Esophagus squamous epithelium (tissue), 5 donors: Measurements from ENCODE around the gene ZNF385B. TPM values are rescaled to one million over a fixed set of nuclear protein-coding genes. Genes with fewer than 3 reads are reported as not detected.

Source experiments
- DNase-seq: peaks from one replicate; lab custom pipeline; 2025; lab: John Stamatoyannopoulos, UW
- H3K27ac ChIP-seq, 4 donors: fragments of 200-600 bp; sonication (generic); one replicate each; pipeline ENCODE4 v1.5.1; 2016 to 2019; ENCODE audit warnings: mild to moderate bottlenecking in 1 of 4
- H3K27me3 ChIP-seq, 4 donors: fragments of 200-600 bp; sonication (generic); 1 replicate in 3 of 4; 2 replicates in 1 of 4; pipeline versions ENCODE4 v1.5.1 to v1.6.0; 2017 to 2021; ENCODE audit warnings: antibody characterized with exemption in 1 of 4
- H3K36me3 ChIP-seq, 3 donors: fragments of 200-600 bp; sonication (generic); one replicate each; pipeline ENCODE4 v1.5.1; 2016 to 2019
- H3K4me1 ChIP-seq, 3 donors: fragments of 200-600 bp; sonication (generic); one replicate each; pipeline ENCODE4 v1.5.1; 2017 to 2019
- H3K4me3 ChIP-seq, 4 donors: fragments of 200-600 bp; sonication (generic); 1 replicate in 3 of 4; 2 replicates in 1 of 4; pipeline ENCODE4 v1.5.1; 2016 to 2019; ENCODE audit warnings: mild to moderate bottlenecking in 2 of 4, moderate library complexity in 1 of 4
- H3K9me3 ChIP-seq, 3 donors: fragments of 200-600 bp; sonication (generic); one replicate each; pipeline ENCODE4 v1.5.1; 2016 to 2019
- CTCF ChIP-seq, 6 experiments: fragments of 450-650 bp in 4 of 6; fragments of 200-600 bp in 2 of 6; sonication (generic) in 2 of 6; IDR thresholded peaks; one replicate each; pipeline ENCODE4 v1.5.1; 2016 to 2019; ENCODE audit warnings: antibody characterized with exemption in 6 of 6, mild to moderate bottlenecking in 4 of 6, moderate library complexity in 4 of 6
- POLR2A ChIP-seq, 4 donors: fragments of 450-650 bp; IDR thresholded peaks; one replicate each; pipeline ENCODE4 v1.6.1; 2017; ENCODE audit warnings: antibody characterized with exemption in 4 of 4, mild to moderate bottlenecking in 4 of 4, moderate library complexity in 3 of 4
- WGBS, 2 donors: methylation state at CpG; one replicate each; pipeline ENCODE4 v1.1.5; 2018; 5-methylcytosine and 5-hydroxymethylcytosine counted together
- intact Hi-C: fragments of 100-400 bp; cut with DNase I; formaldehyde crosslinking; loops from one replicate; pipeline ENCODE4 v1.15.0; 2022
- total RNA-seq, 4 donors: library from RNA; depleted of rRNA; stranded (reverse); fragments of >200 nt; gene quantifications; one replicate each; pipeline ENCODE4 v1.1.0, GENCODE V29; 2016
- donor health status: DM: yes; HTN: yes; CAD: no.

The ZNF385B gene
- total RNA-seq, 4 donors from 2014 or later = 0.44 to 3.1 (median 0.44) TPM; not detected in 1

DNA sequence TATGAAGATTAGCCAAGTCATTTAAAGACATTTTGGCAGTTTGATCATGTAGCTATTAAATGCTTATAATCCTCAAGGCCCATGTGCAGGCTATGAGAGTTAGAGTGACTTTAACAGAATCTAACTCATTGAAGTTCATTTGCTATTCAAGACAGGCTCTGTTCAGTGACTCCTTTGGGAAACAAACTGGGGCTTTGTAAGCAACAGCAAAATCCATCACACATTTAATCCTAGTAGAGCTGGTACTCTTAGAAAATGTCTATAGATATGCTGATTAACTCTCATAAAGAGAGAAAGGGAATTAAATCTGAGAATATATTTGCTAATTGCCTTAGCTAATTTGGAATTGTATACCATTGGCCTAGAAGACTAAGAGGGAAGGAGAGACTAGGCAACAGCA, 414.0 kb downstream of the ZNF385B start:
- H3K27me3 ChIP-seq = no peaks in the 10 kb centered on the region
- no peaks in the 10 kb centered on the region for H3K4me1 ChIP-seq
- H3K36me3 ChIP-seq = no peaks in the 10 kb centered on the region
- DNase-seq = no peak
- TF ChIP-seq CTCF (IDR thresholded peaks at IDR 0.05) = no peak
- no peak for TF ChIP-seq POLR2A (IDR thresholded peaks at IDR 0.05)
- no peaks in the 10 kb centered on the region for H3K9me3 ChIP-seq
- H3K27ac ChIP-seq = no peak overlapping the region
- intact Hi-C loops = no loop called here
- H3K4me3 ChIP-seq = no peak overlapping the region

- no peak for TF ChIP-seq POLR2A (IDR thresholded peaks at IDR 0.05)
- no peak for TF ChIP-seq CTCF (IDR thresholded peaks at IDR 0.05)
- no peaks in the 10 kb centered on the region for H3K4me1 ChIP-seq
- DNase-seq = no peak
- WGBS, 2 donors = 53 to 56% methylated on average over 1 of the region's 1 CpG
- no peaks in the 10 kb centered on the region for H3K27me3 ChIP-seq
- no peaks in the 10 kb centered on the region for H3K9me3 ChIP-seq
- H3K4me3 ChIP-seq = no peak overlapping the region
- H3K36me3 ChIP-seq = no peaks in the 10 kb centered on the region
- no peak overlapping the region for H3K27ac ChIP-seq
- intact Hi-C loops = no loop called here
Measured at GRCh38 chr2:179446476-179447141, 414.8 kb downstream of the ZNF385B start.

DNA sequence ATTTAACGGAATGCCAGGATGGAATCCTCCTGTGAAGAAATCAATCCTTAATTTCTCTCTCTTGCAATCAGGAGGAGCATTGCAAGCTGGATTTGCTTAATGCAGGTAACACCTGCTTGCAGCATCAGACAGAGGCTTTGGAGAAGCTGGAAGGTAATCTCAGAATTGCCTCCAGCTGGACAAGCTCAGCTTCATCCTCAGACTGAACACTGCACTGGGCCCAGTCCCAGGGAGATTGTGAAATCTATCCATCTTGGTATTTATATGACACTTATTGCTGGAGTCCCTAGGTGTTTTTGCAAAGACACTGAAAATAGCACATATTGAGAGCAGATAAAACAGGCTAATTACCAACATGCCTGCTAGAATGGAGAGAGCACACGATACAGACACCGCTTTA, 417.4 kb downstream of the ZNF385B start:
- H3K27ac ChIP-seq = no peak overlapping the region
- no peaks in the 10 kb centered on the region for H3K36me3 ChIP-seq
- TF ChIP-seq POLR2A (IDR thresholded peaks at IDR 0.05) (no peak), CTCF (IDR thresholded peaks at IDR 0.05) (no peak)
- H3K4me1 ChIP-seq = no peaks in the 10 kb centered on the region
- H3K4me3 ChIP-seq = no peak overlapping the region
- DNase-seq = no peak
- WGBS, 2 donors = 71 to 94% methylated on average over 3 of the region's 3 CpGs
- intact Hi-C loops = no loop called here
- H3K27me3 ChIP-seq = no peaks in the 10 kb centered on the region
- no peaks in the 10 kb centered on the region for H3K9me3 ChIP-seq

- Histone ChIP-seq H3K4me3 (no peak overlapping the region), H3K27ac (no peak overlapping the region), H3K36me3 (no peaks in the 10 kb centered on the region), H3K27me3 (no peaks in the 10 kb centered on the region), H3K4me1 (no peaks in the 10 kb centered on the region), H3K9me3 (no peaks in the 10 kb centered on the region)
- TF ChIP-seq CTCF (IDR thresholded peaks at IDR 0.05) (no peak), POLR2A (IDR thresholded peaks at IDR 0.05) (no peak)
- intact Hi-C loops = no loop called here
- DNase-seq = no peak
- WGBS, 2 donors = 45 to 68% methylated on average over 12 of the region's 12 CpGs
Measured at GRCh38 chr2:179443180-179443579, 418.2 kb downstream of the ZNF385B start.

DNA sequence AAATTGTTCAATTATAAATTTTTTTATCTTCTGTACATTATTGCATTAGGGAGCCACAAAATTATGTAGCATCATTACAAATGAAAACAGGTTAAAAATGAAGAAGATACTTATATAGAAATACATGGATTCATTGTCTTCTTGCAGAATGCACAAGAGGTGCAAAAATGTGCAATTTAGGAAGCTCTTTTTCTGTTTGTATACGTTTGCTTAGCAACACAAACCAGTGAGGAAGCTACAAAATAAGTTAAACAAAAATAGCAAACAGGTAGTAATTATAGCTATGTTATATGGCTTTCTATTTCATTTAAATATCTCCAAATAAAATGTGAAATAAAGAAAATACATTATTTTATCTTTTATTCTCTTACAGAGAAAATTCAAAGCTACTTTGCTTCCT, 419.2 kb downstream of the ZNF385B start:
- no peaks in the 10 kb centered on the region for H3K4me1 ChIP-seq
- DNase-seq = no peak
- H3K36me3 ChIP-seq = no peaks in the 10 kb centered on the region
- H3K4me3 ChIP-seq = no peak overlapping the region
- H3K9me3 ChIP-seq = no peaks in the 10 kb centered on the region
- no peaks in the 10 kb centered on the region for H3K27me3 ChIP-seq
- TF ChIP-seq CTCF (IDR thresholded peaks at IDR 0.05) = no peak
- no peak for TF ChIP-seq POLR2A (IDR thresholded peaks at IDR 0.05)
- intact Hi-C loops = no loop called here
- 40 to 54% methylated on average over 1 of the region's 1 CpG for WGBS, 2 donors
- H3K27ac ChIP-seq = no peak overlapping the region
